Keratinocyte (primary cell): Measurements from ENCODE around the gene LZTS2. TPM values are rescaled to one million over a fixed set of nuclear protein-coding genes. Genes with fewer than 3 reads are reported as not detected.
A peak's percentile ranks its signal among the peaks of the same experiment; 100 is the strongest.

ENCODE experiments used
- DNase-seq: peaks from one replicate; pipeline ENCODE4 v3.0.0-alpha.2; 2011; ENCODE audit warnings: low read depth, missing footprints, low spot score
- FAIRE-seq: peaks from 2 replicates; lab custom pipeline; 2011; peaks lifted over from hg19 to GRCh38; lab: Jason Lieb, UNC
- H2AFZ ChIP-seq: 2 replicates; pipeline ENCODE4 v1.6.0; 2012; ENCODE audit warnings: low read length, control low read depth, inconsistent platforms; ENCODE audit not compliant: control insufficient read depth
- H3K27ac ChIP-seq: 2 replicates; pipeline ENCODE4 v1.5.1; 2011; ENCODE audit warnings: low read length; ENCODE audit not compliant: control insufficient read depth, insufficient read depth
- H3K27me3 ChIP-seq: 3 replicates; pipeline ENCODE4 v1.6.0; 2011; ENCODE audit warnings: low read length; ENCODE audit not compliant: control insufficient read depth, insufficient read depth; ENCODE audit errors: extremely low read depth
- H3K36me3 ChIP-seq, 2 experiments: 2 replicates in 1 of 2; 3 replicates in 1 of 2; pipeline ENCODE4 v1.5.1; 2011; ENCODE audit warnings: low read length in 2 of 2, mild to moderate bottlenecking in 1 of 2; ENCODE audit not compliant: control insufficient read depth in 2 of 2, insufficient read depth in 2 of 2; ENCODE audit errors: extremely low read depth in 1 of 2
- H3K4me1 ChIP-seq: 3 replicates; pipeline ENCODE4 v1.5.1; 2011; ENCODE audit warnings: low read length; ENCODE audit not compliant: control insufficient read depth, insufficient read depth; ENCODE audit errors: extremely low read depth
- H3K4me2 ChIP-seq: 3 replicates; pipeline ENCODE4 v1.6.0; 2011; ENCODE audit warnings: low read depth, low read length; ENCODE audit not compliant: control insufficient read depth, insufficient read depth; ENCODE audit errors: extremely low read depth
- H3K4me3 ChIP-seq, 3 experiments: fragments of 200-600 bp in 1 of 3; sonication (generic) in 1 of 3; 2 replicates in 2 of 3; 3 replicates in 1 of 3; pipeline ENCODE4 v1.5.1; 2011 to 2016; ENCODE audit warnings: low read length in 3 of 3, mild to moderate bottlenecking in 3 of 3, control low read depth in 2 of 3, inconsistent platforms in 1 of 3, low read depth in 1 of 3, mixed read lengths in 1 of 3, mixed run types in 1 of 3, moderate library complexity in 1 of 3; ENCODE audit not compliant: control insufficient read depth in 2 of 3, insufficient read depth in 2 of 3; ENCODE audit errors: extremely low read depth in 1 of 3
- H3K79me2 ChIP-seq: 2 replicates; pipeline ENCODE4 v1.6.0; 2012; ENCODE audit warnings: low read length; ENCODE audit not compliant: control insufficient read depth, insufficient read depth
- H3K9ac ChIP-seq: 3 replicates; pipeline ENCODE4 v1.6.0; 2011; ENCODE audit warnings: low read length; ENCODE audit not compliant: control insufficient read depth, insufficient read depth; ENCODE audit errors: extremely low read depth
- H3K9me1 ChIP-seq: 3 replicates; pipeline ENCODE4 v1.6.0; 2011; ENCODE audit warnings: low read length; ENCODE audit not compliant: control insufficient read depth, insufficient read depth; ENCODE audit errors: extremely low read depth
- H3K9me3 ChIP-seq: 2 replicates; pipeline ENCODE4 v1.5.1; 2012; ENCODE audit warnings: low read depth, low read length; ENCODE audit not compliant: control insufficient read depth
- H4K20me1 ChIP-seq: 3 replicates; pipeline ENCODE4 v1.6.0; 2011; ENCODE audit warnings: low read length; ENCODE audit not compliant: control insufficient read depth, insufficient read depth; ENCODE audit errors: extremely low read depth
- EZH2 ChIP-seq: IDR thresholded peaks from one replicate; pipeline ENCODE4 v1.6.1; 2012; ENCODE audit warnings: inconsistent platforms, mild to moderate bottlenecking, low read length, moderate library complexity
- dilution Hi-C: fragments of 300-500 bp; cut with MboI; formaldehyde crosslinking; loops from one replicate; pipeline ENCODE4 v1.7.0; 2020; ENCODE audit warnings: low sequenced_read_pairs; ENCODE audit not compliant: extremely low pct_ligation_motif_present
- polyA plus RNA-seq, 5 experiments: library from polyadenylated mRNA; depleted of rRNA in 3 of 5; stranded (reverse) in 3 of 5; stranded (forward) in 1 of 5; unstranded in 1 of 5; fragments of >200 nt; gene quantifications; 1 replicate in 1 of 5; 2 replicates in 3 of 5; 3 replicates in 1 of 5; pipeline versions ENCODE4 v1.2.1 to v1.2.3, GENCODE V29; 2011 to 2012; ENCODE audit warnings: missing spikeins in 2 of 5, low read depth in 1 of 5, low replicate concordance in 1 of 5
- TF ChIP-seq, protein P1 (sequence below), 3 experiments: IDR thresholded peaks in 1 of 3; conservative IDR thresholded peaks in 1 of 3; optimal IDR thresholded peaks in 1 of 3; 2 replicates in 2 of 3; 3 replicates in 1 of 3; pipeline versions ENCODE3 to v1.5.1; 2011; ENCODE audit warnings: low read length in 3 of 3, mild to moderate bottlenecking in 3 of 3, moderate library complexity in 2 of 3, control low read depth in 1 of 3, inconsistent platforms in 1 of 3; ENCODE audit not compliant: insufficient read depth in 2 of 3; ENCODE audit errors: extremely low read depth in 1 of 3

LZTS2 gene
- polyA plus RNA-seq, 1 donor (not counting 4 experiments of a cell fraction or from before 2014, with no cell fraction given) = 18.6 TPM

DNA sequence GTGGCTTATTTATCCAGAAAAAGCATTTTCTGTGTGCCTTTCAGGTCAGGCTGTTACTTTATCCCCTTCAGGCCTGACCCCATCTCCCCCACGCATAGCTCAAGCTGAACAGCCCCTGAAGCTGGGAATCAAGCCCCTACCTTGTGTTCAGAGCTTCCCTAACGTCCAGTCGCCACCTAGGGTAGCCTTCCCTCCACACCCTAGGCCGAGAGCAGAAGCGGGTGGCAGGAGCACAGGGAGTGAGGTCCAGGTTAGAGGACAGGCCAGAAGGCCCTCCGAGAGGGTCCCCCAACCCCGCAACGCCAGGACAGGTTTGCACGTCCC is 30.8 kb upstream of the LZTS2 start:
- no peak for DNase-seq
- H3K27me3 ChIP-seq = no peaks in the 10 kb centered on the region
- dilution Hi-C loops = no loop called here
- H3K9me1 ChIP-seq = peaks cover 2% of the 10 kb centered on the region
- FAIRE-seq = no peak
- peak overlapping the region; percentile 80 for H2AFZ ChIP-seq
- H3K79me2 ChIP-seq = no peaks in the 10 kb centered on the region
- H3K4me1 ChIP-seq = no peaks in the 10 kb centered on the region
- H4K20me1 ChIP-seq = no peaks in the 10 kb centered on the region
- no peak for TF ChIP-seq EZH2
- TF ChIP-seq, protein P1, sequence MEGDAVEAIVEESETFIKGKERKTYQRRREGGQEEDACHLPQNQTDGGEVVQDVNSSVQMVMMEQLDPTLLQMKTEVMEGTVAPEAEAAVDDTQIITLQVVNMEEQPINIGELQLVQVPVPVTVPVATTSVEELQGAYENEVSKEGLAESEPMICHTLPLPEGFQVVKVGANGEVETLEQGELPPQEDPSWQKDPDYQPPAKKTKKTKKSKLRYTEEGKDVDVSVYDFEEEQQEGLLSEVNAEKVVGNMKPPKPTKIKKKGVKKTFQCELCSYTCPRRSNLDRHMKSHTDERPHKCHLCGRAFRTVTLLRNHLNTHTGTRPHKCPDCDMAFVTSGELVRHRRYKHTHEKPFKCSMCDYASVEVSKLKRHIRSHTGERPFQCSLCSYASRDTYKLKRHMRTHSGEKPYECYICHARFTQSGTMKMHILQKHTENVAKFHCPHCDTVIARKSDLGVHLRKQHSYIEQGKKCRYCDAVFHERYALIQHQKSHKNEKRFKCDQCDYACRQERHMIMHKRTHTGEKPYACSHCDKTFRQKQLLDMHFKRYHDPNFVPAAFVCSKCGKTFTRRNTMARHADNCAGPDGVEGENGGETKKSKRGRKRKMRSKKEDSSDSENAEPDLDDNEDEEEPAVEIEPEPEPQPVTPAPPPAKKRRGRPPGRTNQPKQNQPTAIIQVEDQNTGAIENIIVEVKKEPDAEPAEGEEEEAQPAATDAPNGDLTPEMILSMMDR (optimal IDR thresholded peaks at IDR 0.05 in 1 of 3, IDR thresholded peaks at IDR 0.05 in 1 of 3, conservative IDR thresholded peaks at IDR 0.05 in 1 of 3; ENCODE audit: extremely low read depth in 1 of 3, insufficient read depth in 2 of 3, low read length in 3 of 3) = no peak
- H3K4me3 ChIP-seq = peak overlapping the region; percentile 37 to 66 (median 56)
- H3K36me3 ChIP-seq = no peaks in the 10 kb centered on the region
- peak overlapping the region; percentile 65 for H3K4me2 ChIP-seq
- H3K9ac ChIP-seq = peak overlapping the region; percentile 25
- H3K27ac ChIP-seq = no peak overlapping the region
- no peaks in the 10 kb centered on the region for H3K9me3 ChIP-seq

DNA sequence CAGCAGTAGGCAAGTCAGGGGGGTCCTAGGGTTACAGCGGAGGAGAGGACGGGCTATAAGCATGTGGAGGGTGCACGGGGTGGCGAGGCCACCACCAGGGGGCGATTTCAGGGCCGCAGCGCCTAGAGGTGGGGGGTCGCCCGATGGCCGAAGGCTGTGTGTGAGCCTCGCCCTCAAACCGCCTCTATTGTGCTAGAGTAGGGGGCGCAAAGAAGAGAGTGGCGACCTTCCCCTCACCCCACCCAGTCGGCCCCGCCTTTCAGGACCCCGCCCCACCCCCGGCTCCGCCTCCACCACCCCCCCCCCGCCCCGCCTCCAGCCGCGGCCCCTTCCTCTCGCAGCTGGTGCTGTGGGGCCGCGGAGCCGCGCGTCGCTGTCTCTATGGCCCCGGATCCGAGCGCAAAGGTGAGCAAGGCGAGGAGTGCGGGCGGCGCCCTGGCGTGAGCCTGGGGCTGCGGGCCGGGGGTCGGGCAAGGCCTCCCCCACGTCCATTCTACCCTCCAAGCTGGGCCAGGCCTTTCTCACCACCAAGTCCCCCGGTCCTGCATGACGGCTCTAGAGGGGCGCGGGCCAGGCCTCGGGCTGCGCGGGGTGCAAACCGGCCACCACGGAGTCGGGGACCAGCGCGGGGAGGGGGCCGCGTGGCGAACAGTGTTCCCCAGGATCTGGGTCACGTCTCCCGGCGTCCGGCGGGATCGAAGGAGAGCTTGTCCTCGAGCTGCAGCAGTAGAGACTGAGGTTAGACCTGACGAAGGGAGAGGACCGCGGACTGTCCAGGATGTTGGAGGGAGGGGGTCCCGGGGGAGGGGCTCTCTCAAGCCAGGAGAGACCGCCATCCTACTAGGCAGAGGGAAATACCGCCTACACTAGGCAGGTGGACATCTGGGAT is 30.2 kb upstream of the LZTS2 start, which contains the start of gene SEMA4G:
Gene SEMA4G (plus strand): TSS at position 318 of the 889 bp plus-strand sequence. CDS start 3,409 bp downstream, outside the sequence.
- Histone ChIP-seq H3K79me2 (no peaks in the 10 kb centered on the region), H3K9ac (peak within 1 kb of the TSS; percentile 25), H3K27me3 (no peaks in the 10 kb centered on the region), H3K36me3 (no peaks in the 10 kb centered on the region), H2AFZ (peak within 1 kb of the TSS; percentile 80), H3K9me1 (peaks cover 2% of the 10 kb centered on the region), H3K4me3 (peak within 1 kb of the TSS; percentile 37 to 66 (median 56)), H3K9me3 (no peaks in the 10 kb centered on the region), H3K4me1 (no peaks in the 10 kb centered on the region), H4K20me1 (no peaks in the 10 kb centered on the region), H3K27ac (no peak within 1 kb of the TSS), H3K4me2 (peak within 1 kb of the TSS; percentile 65)
- peak; percentile 37 for TF ChIP-seq EZH2
- TF ChIP-seq, protein P1 (optimal IDR thresholded peaks at IDR 0.05 in 1 of 3, IDR thresholded peaks at IDR 0.05 in 1 of 3, conservative IDR thresholded peaks at IDR 0.05 in 1 of 3; ENCODE audit: extremely low read depth in 1 of 3, insufficient read depth in 2 of 3, low read length in 3 of 3) = peak; percentile 59 to 85 (median 75)
- DNase-seq = no peak
- FAIRE-seq = no peak
- dilution Hi-C loops = no loop called here
